Small intestine (tissue), 7 donors: ENCODE data around the gene ATAD3A. TPM values are rescaled to one million over a fixed set of nuclear protein-coding genes. Genes with fewer than 3 reads are reported as not detected.
"Not testable (repeated sequence)": the region's sequence is repeated elsewhere in the genome, so short reads cannot be mapped to it uniquely, and the experiment has no call there.

Experiments
- DNase-seq, 2 donors: peaks; one replicate each; pipeline versions ENCODE4 v3.0.0 to v3.0.0-alpha.2; 2013
- FAIRE-seq: peaks from 2 replicates; lab custom pipeline; 2012; peaks lifted over from hg19 to GRCh38; lab: Jason Lieb, UNC
- H3K27ac ChIP-seq, 3 donors: one replicate each; pipeline ENCODE4 v1.5.1; 2013; ENCODE audit warnings: low read length in 2 of 3, mild to moderate bottlenecking in 2 of 3, control low read depth in 1 of 3, inconsistent platforms in 1 of 3, low read depth in 1 of 3, moderate library complexity in 1 of 3
- H3K27me3 ChIP-seq, 3 donors: one replicate each; pipeline ENCODE4 v1.6.1; 2013; ENCODE audit warnings: low read length in 3 of 3, inconsistent platforms in 1 of 3; ENCODE audit not compliant: control insufficient read depth in 3 of 3, insufficient read depth in 3 of 3
- H3K36me3 ChIP-seq, 3 donors: one replicate each; pipeline ENCODE4 v1.6.1; 2013; ENCODE audit warnings: low read length in 3 of 3, inconsistent platforms in 1 of 3, low read depth in 1 of 3, mild to moderate bottlenecking in 1 of 3, moderate library complexity in 1 of 3; ENCODE audit not compliant: control insufficient read depth in 3 of 3, insufficient read depth in 2 of 3
- H3K4me1 ChIP-seq, 3 donors: one replicate each; pipeline ENCODE4 v1.6.1; 2013; ENCODE audit warnings: low read length in 2 of 3, inconsistent platforms in 1 of 3, low read depth in 1 of 3, mild to moderate bottlenecking in 1 of 3, moderate library complexity in 1 of 3; ENCODE audit not compliant: control insufficient read depth in 3 of 3, insufficient read depth in 2 of 3
- H3K4me3 ChIP-seq, 3 donors: one replicate each; pipeline ENCODE4 v1.5.1; 2013; ENCODE audit warnings: low read length in 3 of 3, control low read depth in 1 of 3, inconsistent platforms in 1 of 3, low read depth in 1 of 3, mild to moderate bottlenecking in 1 of 3, moderate library complexity in 1 of 3
- H3K9me3 ChIP-seq, 2 donors: one replicate each; pipeline ENCODE4 v1.6.1; 2013; ENCODE audit warnings: low read depth in 1 of 2, low read length in 1 of 2; ENCODE audit not compliant: control insufficient read depth in 2 of 2, insufficient read depth in 1 of 2
- WGBS, 3 donors: extraction: QIAGEN DNeasy Blood & Tissue Kit; methylation state at CpG; one replicate each; pipeline ENCODE4 v1.1.7; 2013; 5-methylcytosine and 5-hydroxymethylcytosine counted together
- polyA plus RNA-seq, 4 donors: library from polyadenylated mRNA; stranded (reverse) in 3 of 4; unstranded in 1 of 4; fragments of 200-250 nt in 3 of 4; fragments of 120-200 nt in 1 of 4; gene quantifications; one replicate each; pipeline versions ENCODE4 v1.2.1 to v1.2.3, GENCODE V29; 2013
- donor health status: healthy with polysubstance abuse.
- donor health status: control.
- donor health status: control.
- donor health status: Bipolar disorder and iron deficiency.
- donor health status: healthy.

The ATAD3A gene
- polyA plus RNA-seq, 4 donors: 16.8 to 42.1 (median 25.0) TPM

- H3K4me1 ChIP-seq, H3K27me3 ChIP-seq, H3K9me3 ChIP-seq, FAIRE-seq, H3K4me3 ChIP-seq, DNase-seq, H3K27ac ChIP-seq: not testable (repeated sequence)
- WGBS, 3 donors: 94 to 97% (median 96%) methylated on average over 26 to 43 of the region's 46 CpGs
- H3K36me3 ChIP-seq: peaks cover 7 to 78% (median 9%) of the 10 kb centered on the region in 3 donors
These were observed 26.8 kb upstream of the ATAD3A start for GRCh38 chr1:1484976-1485750.

GRCh38 chr1:1485755-1486317, 26.1 kb upstream of the ATAD3A start:
- 94 to 98% (median 94%) methylated on average over 18 to 31 of the region's 31 CpGs for WGBS, 3 donors
- DNase-seq, FAIRE-seq, H3K27ac ChIP-seq, H3K9me3 ChIP-seq, H3K4me3 ChIP-seq, H3K27me3 ChIP-seq, H3K4me1 ChIP-seq: not testable (repeated sequence)
- peaks cover 9 to 79% (median 11%) of the 10 kb centered on the region in 3 donors for H3K36me3 ChIP-seq

- no peaks in the 10 kb centered on the region for H3K4me1 ChIP-seq
- DNase-seq (no peak), FAIRE-seq (no peak)
- H3K36me3 ChIP-seq: peaks cover 15 to 87% (median 19%) of the 10 kb centered on the region in 3 donors
- peaks cover 0 to 22% of the 10 kb centered on the region in 2 donors for H3K9me3 ChIP-seq
- H3K4me3 ChIP-seq: no peak overlapping the region
- no peak overlapping the region for H3K27ac ChIP-seq
- 96 to 99% (median 97%) methylated on average over 17 to 18 of the region's 18 CpGs for WGBS, 3 donors
- H3K27me3 ChIP-seq: no peaks in the 10 kb centered on the region
These were observed 24.3 kb upstream of the ATAD3A start for GRCh38 chr1:1487701-1488100.

- Histone ChIP-seq H3K27me3 (no peaks in the 10 kb centered on the region), H3K4me3 (no peak overlapping the region), H3K4me1 (no peaks in the 10 kb centered on the region), H3K36me3 (peaks cover 15 to 79% (median 19%) of the 10 kb centered on the region in 3 donors), H3K9me3 (peaks cover 0 to 29% of the 10 kb centered on the region in 2 donors), H3K27ac (no peak overlapping the region)
- WGBS, 3 donors: 95 to 97% (median 95%) methylated on average over 11 to 16 of the region's 16 CpGs
- FAIRE-seq (no peak), DNase-seq (no peak)
These were observed 22.7 kb upstream of the ATAD3A start for GRCh38 chr1:1489231-1489630.

- Histone ChIP-seq H3K4me1 (no peaks in the 10 kb centered on the region), H3K27me3 (no peaks in the 10 kb centered on the region), H3K9me3 (peaks cover 0 to 29% of the 10 kb centered on the region in 2 donors), H3K4me3 (no peak overlapping the region), H3K36me3 (peaks cover 15 to 79% (median 19%) of the 10 kb centered on the region in 3 donors), H3K27ac (no peak overlapping the region)
- 97 to 98% (median 97%) methylated on average over 19 of the region's 19 CpGs for WGBS, 3 donors
- FAIRE-seq (no peak), DNase-seq (no peak)
These were observed 22.1 kb upstream of the ATAD3A start for GRCh38 chr1:1489861-1490260.

- Histone ChIP-seq H3K27ac (no peak overlapping the region), H3K27me3 (no peaks in the 10 kb centered on the region), H3K4me1 (no peaks in the 10 kb centered on the region), H3K36me3 (peaks cover 15 to 82% (median 19%) of the 10 kb centered on the region in 3 donors), H3K9me3 (peaks cover 0 to 29% of the 10 kb centered on the region in 2 donors), H3K4me3 (no peak overlapping the region)
- FAIRE-seq (no peak), DNase-seq (no peak)
- WGBS, 3 donors: 97 to 99% (median 97%) methylated on average over 17 to 20 of the region's 25 CpGs
These were observed 21.2 kb upstream of the ATAD3A start for GRCh38 chr1:1490633-1491230.

- FAIRE-seq: no peak
- H3K4me3 ChIP-seq: no peak overlapping the region
- DNase-seq: no peak
- H3K27ac ChIP-seq: no peak overlapping the region
- H3K36me3 ChIP-seq: peaks cover 15 to 82% (median 19%) of the 10 kb centered on the region in 3 donors
- no peaks in the 10 kb centered on the region for H3K4me1 ChIP-seq
- H3K9me3 ChIP-seq: peaks cover 0 to 29% of the 10 kb centered on the region in 2 donors
- no peaks in the 10 kb centered on the region for H3K27me3 ChIP-seq
- WGBS, 3 donors: 98% methylated on average over 10 of the region's 10 CpGs
These were observed 20.4 kb upstream of the ATAD3A start for GRCh38 chr1:1491601-1492000.

- FAIRE-seq, H3K4me3 ChIP-seq, H3K27me3 ChIP-seq, H3K27ac ChIP-seq, DNase-seq, H3K4me1 ChIP-seq: not testable (repeated sequence)
- Histone ChIP-seq H3K9me3 (peaks cover 0 to 29% of the 10 kb centered on the region in 2 donors), H3K36me3 (peaks cover 13 to 60% (median 14%) of the 10 kb centered on the region in 3 donors)
- 96 to 98% (median 98%) methylated on average over 20 to 22 of the region's 22 CpGs for WGBS, 3 donors
These were observed 17.7 kb upstream of the ATAD3A start for GRCh38 chr1:1494311-1494710.
